Esophagus (tissue), 2 donors: ENCODE results near the gene CDS2. TPM values are rescaled to one million over a fixed set of nuclear protein-coding genes. Genes with fewer than 3 reads are reported as not detected.
"Not testable (repeated sequence)": the region's sequence is repeated elsewhere in the genome, so short reads cannot be mapped to it uniquely, and the experiment has no call there.

Experiments
- H3K27ac ChIP-seq, 2 donors: one replicate each; pipeline ENCODE4 v1.5.1; 2013; ENCODE audit warnings: low read depth in 2 of 2, mild to moderate bottlenecking in 2 of 2, inconsistent platforms in 1 of 2, low read length in 1 of 2, moderate library complexity in 1 of 2
- H3K27me3 ChIP-seq, 2 donors: one replicate each; pipeline ENCODE4 v1.6.1; 2013; ENCODE audit warnings: low read length in 2 of 2, control low read depth in 1 of 2, mild to moderate bottlenecking in 1 of 2; ENCODE audit not compliant: insufficient read depth in 2 of 2, control insufficient read depth in 1 of 2
- H3K36me3 ChIP-seq, 2 donors: one replicate each; pipeline ENCODE4 v1.6.1; 2013; ENCODE audit warnings: low read length in 1 of 2; ENCODE audit not compliant: control insufficient read depth in 2 of 2, insufficient read depth in 2 of 2
- H3K4me1 ChIP-seq, 2 donors: one replicate each; pipeline ENCODE4 v1.6.1; 2013; ENCODE audit warnings: low read length in 1 of 2; ENCODE audit not compliant: control insufficient read depth in 2 of 2, insufficient read depth in 2 of 2
- H3K4me3 ChIP-seq, 2 donors: one replicate each; pipeline ENCODE4 v1.5.1; 2013; ENCODE audit warnings: low read length in 2 of 2, mild to moderate bottlenecking in 2 of 2, low read depth in 1 of 2, moderate library complexity in 1 of 2
- H3K9me3 ChIP-seq, 2 donors: one replicate each; pipeline ENCODE4 v1.6.1; 2013; ENCODE audit warnings: mild to moderate bottlenecking in 2 of 2, low read depth in 1 of 2, low read length in 1 of 2, moderate library complexity in 1 of 2; ENCODE audit not compliant: control insufficient read depth in 2 of 2, insufficient read depth in 1 of 2
- WGBS, 2 donors: extraction: QIAGEN DNeasy Blood & Tissue Kit; methylation state at CpG; one replicate each; pipeline ENCODE4 v1.1.7; 2013; 5-methylcytosine and 5-hydroxymethylcytosine counted together
- polyA plus RNA-seq, 2 donors: library from polyadenylated mRNA; stranded (reverse); fragments of 200-250 nt; gene quantifications; one replicate each; pipeline ENCODE4 v1.2.3, GENCODE V29; 2013
- donor health status: healthy with polysubstance abuse.
- donor health status: Bipolar disorder and iron deficiency.

CDS2 gene
- polyA plus RNA-seq, 2 donors: 5.1 to 7.3 TPM

- H3K4me1 ChIP-seq: no peaks in the 10 kb centered on the region
- no peaks in the 10 kb centered on the region for H3K9me3 ChIP-seq
- H3K36me3 ChIP-seq: peaks cover 2 to 6% of the 10 kb centered on the region in 2 donors
- no peaks in the 10 kb centered on the region for H3K27me3 ChIP-seq
- no peak overlapping the region for H3K4me3 ChIP-seq
- 93% methylated on average over 3 of the region's 3 CpGs for WGBS, 2 donors
- H3K27ac ChIP-seq: no peak overlapping the region
Observed at GRCh38 chr20:5095454-5095853, 31.4 kb upstream of the CDS2 start.

- H3K4me1 ChIP-seq: no peaks in the 10 kb centered on the region
- H3K4me3 ChIP-seq: no peak overlapping the region
- peaks cover 2 to 6% of the 10 kb centered on the region in 2 donors for H3K36me3 ChIP-seq
- no peaks in the 10 kb centered on the region for H3K9me3 ChIP-seq
- WGBS, 2 donors: 87 to 95% methylated on average over 3 of the region's 3 CpGs
- H3K27me3 ChIP-seq: no peaks in the 10 kb centered on the region
- no peak overlapping the region for H3K27ac ChIP-seq
Observed at GRCh38 chr20:5095931-5096330, 30.9 kb upstream of the CDS2 start.

DNA sequence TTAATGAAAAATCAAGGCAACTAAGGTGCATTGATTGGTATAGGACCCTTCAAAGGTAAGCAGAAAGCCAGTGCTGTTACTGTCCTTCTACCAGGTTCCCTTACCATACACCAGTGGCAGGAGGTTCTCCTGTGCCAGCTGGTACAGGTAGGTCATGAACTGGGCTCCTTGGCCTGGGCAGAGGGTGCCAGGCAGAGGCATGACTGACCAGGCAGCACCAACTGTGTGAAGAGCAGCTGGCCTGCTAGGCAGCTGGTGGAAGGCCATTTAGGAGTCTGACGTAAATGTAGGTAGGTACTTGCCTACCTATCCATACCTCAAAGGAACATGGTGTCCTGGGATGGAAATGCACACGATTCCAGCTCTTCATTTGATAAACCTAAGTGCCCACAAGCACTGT is 30.3 kb upstream of the CDS2 start:
- Histone ChIP-seq H3K27me3 (no peaks in the 10 kb centered on the region), H3K9me3 (no peaks in the 10 kb centered on the region), H3K4me3 (no peak overlapping the region), H3K36me3 (peaks cover 5 to 6% of the 10 kb centered on the region in 2 donors), H3K4me1 (no peaks in the 10 kb centered on the region), H3K27ac (no peak overlapping the region)
- 91 to 93% methylated on average over 2 of the region's 2 CpGs for whole genome bisulfite sequencing, 2 donors

DNA sequence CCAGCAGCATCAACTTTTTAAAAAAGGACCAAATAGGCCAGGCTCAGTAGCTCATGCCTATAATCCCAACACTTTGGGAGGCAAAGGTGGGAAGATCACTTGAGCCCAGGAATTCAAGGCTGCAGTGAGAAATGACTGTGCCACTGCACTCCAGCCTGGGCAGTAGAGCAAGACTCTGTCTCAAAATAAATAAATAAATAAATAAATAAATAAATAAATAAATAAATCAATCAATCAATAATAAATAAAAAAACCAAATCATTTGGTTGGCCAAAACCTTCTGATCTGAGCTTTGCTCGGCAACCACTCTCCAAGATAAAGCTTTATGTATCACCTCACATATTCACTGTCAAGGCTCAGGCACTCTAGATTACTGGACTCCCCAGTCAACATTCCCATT is 27.8 kb upstream of the CDS2 start:
- H3K4me1 ChIP-seq, H3K4me3 ChIP-seq, H3K27ac ChIP-seq, H3K9me3 ChIP-seq, H3K27me3 ChIP-seq: not testable (repeated sequence)
- peaks cover 6 to 11% of the 10 kb centered on the region in 2 donors for H3K36me3 ChIP-seq
- WGBS, 2 donors: 84 to 95% methylated on average over 1 of the region's 1 CpG

GRCh38 chr20:5099909-5100308 is 26.9 kb upstream of the CDS2 start:
- H3K9me3 ChIP-seq, H3K4me1 ChIP-seq, H3K27me3 ChIP-seq, H3K4me3 ChIP-seq, H3K27ac ChIP-seq: not testable (repeated sequence)
- 91 to 96% methylated on average over 3 of the region's 3 CpGs for WGBS, 2 donors
- H3K36me3 ChIP-seq: peaks cover 6 to 11% of the 10 kb centered on the region in 2 donors

GRCh38 chr20:5100684-5101347 is 26.0 kb upstream of the CDS2 start:
- WGBS, 2 donors: 10 to 11% methylated on average over 9 of the region's 9 CpGs
- no peak overlapping the region for H3K27ac ChIP-seq
- peaks cover 6 to 11% of the 10 kb centered on the region in 2 donors for H3K36me3 ChIP-seq
- no peaks in the 10 kb centered on the region for H3K27me3 ChIP-seq
- no peaks in the 10 kb centered on the region for H3K9me3 ChIP-seq
- H3K4me1 ChIP-seq: no peaks in the 10 kb centered on the region
- no peak overlapping the region for H3K4me3 ChIP-seq

DNA sequence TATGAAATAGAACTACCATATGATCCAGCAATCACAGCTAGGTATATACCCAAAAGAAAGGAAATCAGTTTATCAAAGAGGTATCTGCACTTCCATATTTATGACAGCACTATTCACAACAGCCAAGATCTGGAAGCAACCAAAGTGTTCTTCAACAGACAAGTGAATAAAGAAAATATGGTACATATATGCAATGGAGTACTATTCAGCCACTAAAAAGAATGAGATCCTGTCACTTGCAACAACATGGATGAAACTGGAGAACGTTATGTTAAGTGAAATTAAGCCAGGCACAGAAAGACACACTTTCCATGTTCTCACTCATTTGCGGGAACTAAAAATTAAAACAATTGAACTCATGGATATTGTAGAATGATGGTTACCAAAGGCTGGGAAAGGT is 22.3 kb upstream of the CDS2 start:
- Histone ChIP-seq H3K27me3 (no peaks in the 10 kb centered on the region), H3K36me3 (peaks cover 0 to 9% of the 10 kb centered on the region in 2 donors), H3K27ac (no peak overlapping the region), H3K4me3 (no peak overlapping the region), H3K9me3 (no peaks in the 10 kb centered on the region), H3K4me1 (no peaks in the 10 kb centered on the region)
- 96 to 97% methylated on average over 2 of the region's 2 CpGs for WGBS, 2 donors

- 88 to 89% methylated on average over 5 of the region's 5 CpGs for WGBS, 2 donors
- Histone ChIP-seq H3K27me3 (no peaks in the 10 kb centered on the region), H3K27ac (no peak overlapping the region), H3K9me3 (no peaks in the 10 kb centered on the region), H3K4me3 (no peak overlapping the region), H3K36me3 (no peaks in the 10 kb centered on the region), H3K4me1 (no peaks in the 10 kb centered on the region)
Observed at GRCh38 chr20:5109276-5109675, 17.5 kb upstream of the CDS2 start.

- Histone ChIP-seq H3K27me3 (no peaks in the 10 kb centered on the region), H3K4me1 (peaks cover 0 to 2% of the 10 kb centered on the region in 2 donors), H3K36me3 (no peaks in the 10 kb centered on the region), H3K9me3 (no peaks in the 10 kb centered on the region), H3K27ac (peak overlapping the region; percentile 98), H3K4me3 (peak overlapping the region; percentile 66 to 73)
- 29 to 33% methylated on average over 3 of the region's 3 CpGs for WGBS, 2 donors
Observed at GRCh38 chr20:5113615-5113986, 13.2 kb upstream of the CDS2 start.

DNA sequence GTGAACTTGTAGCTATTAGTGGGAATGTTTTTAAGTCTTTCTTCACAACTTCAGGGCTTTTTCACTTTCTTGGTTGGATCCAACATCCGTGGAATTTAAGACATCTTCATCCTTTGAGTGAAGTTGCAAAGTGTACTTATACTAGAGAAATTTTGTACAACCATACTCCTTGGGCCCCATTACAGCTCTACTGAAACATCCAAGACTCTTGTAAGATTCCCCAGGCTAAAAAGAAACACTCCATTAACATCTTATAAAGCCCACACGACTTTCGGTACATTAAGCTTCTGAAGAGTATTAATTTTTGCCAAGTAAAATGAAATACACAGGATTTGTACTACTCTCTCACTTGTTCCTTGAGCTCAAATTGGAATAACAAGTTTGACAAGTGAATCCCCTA is 12.4 kb upstream of the CDS2 start:
- no peaks in the 10 kb centered on the region for H3K36me3 ChIP-seq
- no peak overlapping the region for H3K27ac ChIP-seq
- no peak overlapping the region for H3K4me3 ChIP-seq
- no peaks in the 10 kb centered on the region for H3K9me3 ChIP-seq
- H3K27me3 ChIP-seq: no peaks in the 10 kb centered on the region
- H3K4me1 ChIP-seq: peaks cover 4 to 7% of the 10 kb centered on the region in 2 donors
- 27 to 53% methylated on average over 3 of the region's 3 CpGs for WGBS, 2 donors
